Skeletal muscle satellite cell (primary cell): ENCODE measurements around the gene DPYD.

Experiments used
- H3K27me3 ChIP-seq: 2 replicates; pipeline ENCODE4 v1.7.0; 2013; ENCODE audit warnings: low read length; ENCODE audit not compliant: control insufficient read depth, insufficient read depth
- H3K36me3 ChIP-seq: 2 replicates; pipeline ENCODE4 v1.7.0; 2013; ENCODE audit warnings: mild to moderate bottlenecking, control low read depth, low read length; ENCODE audit not compliant: insufficient read depth
- H3K4me1 ChIP-seq: 2 replicates; pipeline ENCODE4 v1.7.0; 2013; ENCODE audit warnings: low read length; ENCODE audit not compliant: control insufficient read depth, insufficient read depth
- H3K4me2 ChIP-seq: 2 replicates; pipeline ENCODE4 v1.7.0; 2013; ENCODE audit warnings: mild to moderate bottlenecking, low read length
- H3K4me3 ChIP-seq: 2 replicates; pipeline ENCODE4 v1.7.0; 2013; ENCODE audit warnings: low read length
- H3K9ac ChIP-seq: 2 replicates; pipeline ENCODE4 v1.7.0; 2013; ENCODE audit warnings: mild to moderate bottlenecking, low read depth, low read length, moderate library complexity
- H3K9me3 ChIP-seq: replicated peaks from 2 replicates; pipeline ENCODE4 v1.7.0; 2013; ENCODE audit warnings: mild to moderate bottlenecking, control low read depth, low read length

DPYD gene

GRCh38 chr1:97307568-97307967, 613.3 kb downstream of the DPYD start:
- no peak overlapping the region for H3K9ac ChIP-seq
- no peak overlapping the region for H3K4me3 ChIP-seq
- no peaks in the 10 kb centered on the region for H3K4me1 ChIP-seq
- no peaks in the 10 kb centered on the region for H3K27me3 ChIP-seq
- no peaks in the 10 kb centered on the region for H3K9me3 ChIP-seq
- H3K4me2 ChIP-seq: no peak overlapping the region
- H3K36me3 ChIP-seq: no peaks in the 10 kb centered on the region

GRCh38 chr1:97307151-97307550, 613.7 kb downstream of the DPYD start:
- no peaks in the 10 kb centered on the region for H3K4me1 ChIP-seq
- no peak overlapping the region for H3K4me2 ChIP-seq
- H3K27me3 ChIP-seq: no peaks in the 10 kb centered on the region
- no peak overlapping the region for H3K4me3 ChIP-seq
- no peak overlapping the region for H3K9ac ChIP-seq
- H3K36me3 ChIP-seq: no peaks in the 10 kb centered on the region
- H3K9me3 ChIP-seq: no peaks in the 10 kb centered on the region

- H3K9ac ChIP-seq: no peak overlapping the region
- no peaks in the 10 kb centered on the region for H3K4me1 ChIP-seq
- H3K27me3 ChIP-seq: no peaks in the 10 kb centered on the region
These were observed 614.3 kb downstream of the DPYD start for GRCh38 chr1:97306504-97306903.

GRCh38 chr1:97304366-97304765, 616.5 kb downstream of the DPYD start:
- H3K4me3 ChIP-seq: no peak overlapping the region
- no peaks in the 10 kb centered on the region for H3K27me3 ChIP-seq
- H3K4me2 ChIP-seq: no peak overlapping the region
- no peaks in the 10 kb centered on the region for H3K4me1 ChIP-seq
- no peak overlapping the region for H3K9ac ChIP-seq
- H3K36me3 ChIP-seq: no peaks in the 10 kb centered on the region
- H3K9me3 ChIP-seq: no peaks in the 10 kb centered on the region

More at GRCh38 chr1:97306504-97306903, 614.3 kb downstream of the DPYD start:
- H3K9me3 ChIP-seq: no peaks in the 10 kb centered on the region
- H3K4me2 ChIP-seq: no peak overlapping the region
- H3K4me3 ChIP-seq: no peak overlapping the region
- H3K36me3 ChIP-seq: no peaks in the 10 kb centered on the region

GRCh38 chr1:97298966-97299365, 621.9 kb downstream of the DPYD start:
- H3K4me1 ChIP-seq: no peaks in the 10 kb centered on the region
- H3K9me3 ChIP-seq: no peaks in the 10 kb centered on the region
- no peaks in the 10 kb centered on the region for H3K27me3 ChIP-seq
- H3K4me2 ChIP-seq: no peak overlapping the region
- H3K9ac ChIP-seq: no peak overlapping the region
- H3K4me3 ChIP-seq: no peak overlapping the region
- H3K36me3 ChIP-seq: no peaks in the 10 kb centered on the region

GRCh38 chr1:97297611-97298010, 623.2 kb downstream of the DPYD start:
- H3K36me3 ChIP-seq: no peaks in the 10 kb centered on the region
- no peak overlapping the region for H3K9ac ChIP-seq
- no peak overlapping the region for H3K4me3 ChIP-seq
- no peak overlapping the region for H3K4me2 ChIP-seq
- no peaks in the 10 kb centered on the region for H3K9me3 ChIP-seq
- H3K27me3 ChIP-seq: no peaks in the 10 kb centered on the region
- no peaks in the 10 kb centered on the region for H3K4me1 ChIP-seq

GRCh38 chr1:97281962-97282361, 638.9 kb downstream of the DPYD start:
- H3K4me2 ChIP-seq: no peak overlapping the region
- peaks cover 25% of the 10 kb centered on the region for H3K4me1 ChIP-seq
- H3K36me3 ChIP-seq: no peaks in the 10 kb centered on the region
- H3K9me3 ChIP-seq: no peaks in the 10 kb centered on the region
- no peak overlapping the region for H3K9ac ChIP-seq
- H3K4me3 ChIP-seq: no peak overlapping the region
- H3K27me3 ChIP-seq: no peaks in the 10 kb centered on the region

GRCh38 chr1:97277891-97278654, 642.8 kb downstream of the DPYD start:
- H3K27me3 ChIP-seq: no peaks in the 10 kb centered on the region
- H3K4me2 ChIP-seq: peak overlapping the region; percentile 52
- H3K9me3 ChIP-seq: no peaks in the 10 kb centered on the region
- H3K9ac ChIP-seq: peak overlapping the region; percentile 28
- H3K36me3 ChIP-seq: no peaks in the 10 kb centered on the region
- H3K4me1 ChIP-seq: peaks cover 25% of the 10 kb centered on the region
- peak overlapping the region; percentile 29 for H3K4me3 ChIP-seq

GRCh38 chr1:97271916-97272788, 648.7 kb downstream of the DPYD start:
- no peak overlapping the region for H3K4me3 ChIP-seq
- H3K9ac ChIP-seq: no peak overlapping the region
- no peaks in the 10 kb centered on the region for H3K27me3 ChIP-seq
- H3K9me3 ChIP-seq: no peaks in the 10 kb centered on the region
- no peaks in the 10 kb centered on the region for H3K36me3 ChIP-seq
- H3K4me2 ChIP-seq: peak overlapping the region; percentile 20
- peaks cover 8% of the 10 kb centered on the region for H3K4me1 ChIP-seq

GRCh38 chr1:97270508-97271307, 650.1 kb downstream of the DPYD start:
- Histone ChIP-seq H3K4me2 (no peak overlapping the region), H3K9ac (no peak overlapping the region), H3K4me1 (peaks cover 8% of the 10 kb centered on the region), H3K27me3 (no peaks in the 10 kb centered on the region), H3K36me3 (no peaks in the 10 kb centered on the region), H3K9me3 (no peaks in the 10 kb centered on the region), H3K4me3 (no peak overlapping the region)

- Histone ChIP-seq H3K9ac (no peak overlapping the region), H3K4me3 (no peak overlapping the region), H3K4me2 (no peak overlapping the region)
These were observed 655.2 kb downstream of the DPYD start for GRCh38 chr1:97265630-97266029.

More at GRCh38 chr1:97265630-97266029, 655.2 kb downstream of the DPYD start:
- Histone ChIP-seq H3K4me1 (no peaks in the 10 kb centered on the region), H3K27me3 (no peaks in the 10 kb centered on the region), H3K36me3 (no peaks in the 10 kb centered on the region), H3K9me3 (no peaks in the 10 kb centered on the region)
